Osteoblast (primary cell): ENCODE measurements around the gene INTS11. TPM values are rescaled to one million over a fixed set of nuclear protein-coding genes. Genes with fewer than 3 reads are reported as not detected.
A peak's percentile ranks its signal among the peaks of the same experiment; 100 is the strongest.

Experiments used
- DNase-seq: peaks from one replicate; pipeline ENCODE4 v3.0.0; 2011; ENCODE audit warnings: low spot score, mixed read lengths; ENCODE audit not compliant: insufficient read length; ENCODE audit errors: missing footprints
- H2AFZ ChIP-seq: 2 replicates; pipeline ENCODE4 v1.6.0; 2011; ENCODE audit warnings: mild to moderate bottlenecking, low read length
- H3K27ac ChIP-seq: 2 replicates; pipeline ENCODE4 v1.5.1; 2011; ENCODE audit warnings: mild to moderate bottlenecking, low read depth, low read length, moderate library complexity
- H3K27me3 ChIP-seq: 2 replicates; pipeline ENCODE4 v1.6.0; 2012; ENCODE audit warnings: mild to moderate bottlenecking, control low read depth, inconsistent platforms, low read length, moderate library complexity; ENCODE audit not compliant: insufficient read depth
- H3K36me3 ChIP-seq: 2 replicates; pipeline ENCODE4 v1.5.1; 2011; ENCODE audit warnings: mild to moderate bottlenecking, low read length, control low read depth, moderate library complexity; ENCODE audit not compliant: insufficient read depth
- H3K4me1 ChIP-seq: 2 replicates; pipeline ENCODE4 v1.5.1; 2011; ENCODE audit warnings: mild to moderate bottlenecking, low read length, control low read depth, moderate library complexity; ENCODE audit not compliant: insufficient read depth
- H3K4me2 ChIP-seq: 2 replicates; pipeline ENCODE4 v1.6.0; 2011; ENCODE audit warnings: mild to moderate bottlenecking, low read length; ENCODE audit not compliant: insufficient read depth
- H3K4me3 ChIP-seq: fragments of 200-600 bp; sonication (generic); 3 replicates; pipeline ENCODE4 v1.5.1; 2012; ENCODE audit warnings: mild to moderate bottlenecking, low read length, inconsistent platforms; ENCODE audit not compliant: insufficient read depth
- H3K79me2 ChIP-seq: 2 replicates; pipeline ENCODE4 v1.6.0; 2012; ENCODE audit warnings: mild to moderate bottlenecking, low read length, control low read depth, inconsistent platforms; ENCODE audit not compliant: insufficient read depth
- H3K9me3 ChIP-seq: 2 replicates; pipeline ENCODE4 v1.5.1; 2011; ENCODE audit warnings: low read depth, low read length, control low read depth
- H4K20me1 ChIP-seq: 2 replicates; pipeline ENCODE4 v1.6.0; 2012; ENCODE audit warnings: mild to moderate bottlenecking, low read length, control low read depth; ENCODE audit not compliant: insufficient read depth
- total RNA-seq: library from RNA; depleted of rRNA; stranded (reverse); fragments of >200 nt; gene quantifications from 2 replicates; pipeline ENCODE4 v1.2.3, GENCODE V29; 2012
- TF ChIP-seq, protein P1 (sequence below): IDR thresholded peaks from 2 replicates; pipeline ENCODE4 v1.5.1; 2011; ENCODE audit warnings: mild to moderate bottlenecking, low read depth, low read length, moderate library complexity; ENCODE audit errors: extremely low read depth

The INTS11 gene
- total RNA-seq, 1 donor = 59.7 TPM

GRCh38 chr1:1312450-1313314, 11.8 kb downstream of the INTS11 start:
- peaks cover 50% of the 10 kb centered on the region for H3K36me3 ChIP-seq
- no peak overlapping the region for H2AFZ ChIP-seq
- no peak overlapping the region for H3K27ac ChIP-seq
- no peaks in the 10 kb centered on the region for H3K27me3 ChIP-seq
- TF ChIP-seq, protein P1, sequence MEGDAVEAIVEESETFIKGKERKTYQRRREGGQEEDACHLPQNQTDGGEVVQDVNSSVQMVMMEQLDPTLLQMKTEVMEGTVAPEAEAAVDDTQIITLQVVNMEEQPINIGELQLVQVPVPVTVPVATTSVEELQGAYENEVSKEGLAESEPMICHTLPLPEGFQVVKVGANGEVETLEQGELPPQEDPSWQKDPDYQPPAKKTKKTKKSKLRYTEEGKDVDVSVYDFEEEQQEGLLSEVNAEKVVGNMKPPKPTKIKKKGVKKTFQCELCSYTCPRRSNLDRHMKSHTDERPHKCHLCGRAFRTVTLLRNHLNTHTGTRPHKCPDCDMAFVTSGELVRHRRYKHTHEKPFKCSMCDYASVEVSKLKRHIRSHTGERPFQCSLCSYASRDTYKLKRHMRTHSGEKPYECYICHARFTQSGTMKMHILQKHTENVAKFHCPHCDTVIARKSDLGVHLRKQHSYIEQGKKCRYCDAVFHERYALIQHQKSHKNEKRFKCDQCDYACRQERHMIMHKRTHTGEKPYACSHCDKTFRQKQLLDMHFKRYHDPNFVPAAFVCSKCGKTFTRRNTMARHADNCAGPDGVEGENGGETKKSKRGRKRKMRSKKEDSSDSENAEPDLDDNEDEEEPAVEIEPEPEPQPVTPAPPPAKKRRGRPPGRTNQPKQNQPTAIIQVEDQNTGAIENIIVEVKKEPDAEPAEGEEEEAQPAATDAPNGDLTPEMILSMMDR = no peak
- peaks cover 5% of the 10 kb centered on the region for H3K4me1 ChIP-seq
- DNase-seq = no peak
- peaks cover 28% of the 10 kb centered on the region for H4K20me1 ChIP-seq
- H3K4me3 ChIP-seq = no peak overlapping the region
- H3K9me3 ChIP-seq = no peaks in the 10 kb centered on the region
- peaks cover 46% of the 10 kb centered on the region for H3K79me2 ChIP-seq
- no peak overlapping the region for H3K4me2 ChIP-seq

DNA sequence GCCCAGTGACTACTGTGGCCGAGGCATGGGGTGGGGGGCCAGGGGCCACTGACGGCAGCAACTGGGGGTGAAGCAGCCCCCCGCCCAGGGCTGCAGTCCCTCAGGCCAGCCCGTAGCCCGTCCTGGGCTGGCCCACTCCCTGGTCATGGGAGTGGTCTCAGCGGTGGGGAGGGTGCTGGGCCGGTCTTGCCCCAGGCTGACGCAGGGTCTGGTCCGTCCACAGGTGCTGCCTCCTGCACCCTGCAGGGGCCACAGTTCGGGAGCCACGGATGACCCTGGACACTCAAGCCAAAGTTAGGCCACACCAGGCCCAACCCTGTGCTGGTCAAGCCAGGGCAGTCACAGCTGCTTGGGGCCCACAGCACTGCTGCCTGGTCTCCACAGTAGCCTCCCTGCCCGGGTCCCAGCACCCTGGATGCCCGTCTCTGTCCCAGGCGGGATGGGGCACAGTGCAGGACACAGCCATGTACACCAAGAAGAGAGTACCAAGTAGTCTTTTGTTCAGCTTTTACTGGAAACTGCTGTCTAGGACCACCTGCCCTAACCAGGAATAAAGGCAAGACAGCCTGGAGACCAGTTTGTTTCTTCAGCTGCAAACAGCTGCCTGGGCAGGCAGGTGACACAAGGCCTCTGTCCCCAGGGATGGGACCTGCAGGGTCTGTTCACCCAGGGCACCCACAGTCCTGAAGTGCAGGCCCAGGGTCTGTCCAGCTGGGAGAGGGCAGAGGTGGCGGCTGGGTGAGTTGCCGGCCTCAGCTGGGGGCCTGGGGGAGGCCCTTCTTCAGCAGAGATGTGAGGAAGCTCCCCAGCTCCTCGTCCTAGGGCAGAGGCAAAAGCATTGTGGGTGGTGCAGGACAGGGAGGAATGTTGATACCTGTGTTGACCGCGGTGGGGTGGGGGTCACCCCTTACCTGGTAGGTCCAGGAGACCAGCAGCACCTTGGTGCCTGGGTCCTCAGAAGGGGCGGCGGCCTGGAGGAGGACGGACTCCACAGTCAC, 13.1 kb downstream of the INTS11 start:
- TF ChIP-seq, protein P1 = no peak
- no peak overlapping the region for H3K4me2 ChIP-seq
- no peaks in the 10 kb centered on the region for H3K9me3 ChIP-seq
- H3K79me2 ChIP-seq = peaks cover 50% of the 10 kb centered on the region
- no peak for DNase-seq
- H3K27ac ChIP-seq = no peak overlapping the region
- no peaks in the 10 kb centered on the region for H3K27me3 ChIP-seq
- peaks cover 32% of the 10 kb centered on the region for H4K20me1 ChIP-seq
- peaks cover 13% of the 10 kb centered on the region for H3K4me1 ChIP-seq
- no peak overlapping the region for H3K4me3 ChIP-seq
- peaks cover 42% of the 10 kb centered on the region for H3K36me3 ChIP-seq
- no peak overlapping the region for H2AFZ ChIP-seq

DNA sequence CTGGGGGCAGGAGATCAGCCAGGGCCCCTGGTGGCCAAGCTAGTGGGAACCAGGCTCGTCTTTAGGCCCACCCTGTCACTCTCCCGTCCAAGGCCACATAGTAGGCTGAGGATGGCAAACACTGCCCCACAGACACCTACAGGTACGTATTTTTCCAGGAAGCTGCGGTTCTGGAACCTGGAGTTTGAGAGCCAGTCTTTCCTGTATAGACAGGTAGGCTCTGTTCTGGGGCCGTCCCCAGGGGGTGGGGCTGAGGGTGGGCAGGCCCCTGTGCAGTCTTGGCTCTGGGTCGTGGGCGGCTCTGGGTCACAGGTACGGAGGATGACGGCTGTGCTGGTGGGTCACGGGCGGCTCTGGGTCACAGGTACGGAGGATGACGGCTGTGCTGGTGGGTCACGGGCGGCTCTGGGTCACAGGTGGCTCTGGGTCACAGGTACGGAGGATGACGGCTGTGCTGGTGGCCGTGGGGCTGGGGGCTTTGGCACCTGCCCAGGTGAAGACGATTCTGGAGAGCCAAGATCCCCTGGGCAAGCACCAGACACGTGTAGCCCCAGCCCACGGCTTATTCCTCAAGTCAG, 13.9 kb downstream of the INTS11 start:
- H3K36me3 ChIP-seq = peaks cover 42% of the 10 kb centered on the region
- H3K4me1 ChIP-seq = peaks cover 21% of the 10 kb centered on the region
- H3K79me2 ChIP-seq = peaks cover 52% of the 10 kb centered on the region
- peaks cover 37% of the 10 kb centered on the region for H4K20me1 ChIP-seq
- no peak overlapping the region for H3K4me2 ChIP-seq
- no peaks in the 10 kb centered on the region for H3K9me3 ChIP-seq
- H3K27ac ChIP-seq = no peak overlapping the region
- no peak for DNase-seq
- TF ChIP-seq, protein P1 = no peak
- H3K4me3 ChIP-seq = no peak overlapping the region
- no peak overlapping the region for H2AFZ ChIP-seq
- no peaks in the 10 kb centered on the region for H3K27me3 ChIP-seq

- Histone ChIP-seq H3K27ac (no peak overlapping the region), H3K36me3 (peaks cover 42% of the 10 kb centered on the region), H4K20me1 (peaks cover 43% of the 10 kb centered on the region), H3K9me3 (no peaks in the 10 kb centered on the region), H3K4me1 (peaks cover 26% of the 10 kb centered on the region), H3K27me3 (no peaks in the 10 kb centered on the region), H3K4me3 (peak overlapping the region; percentile 86), H2AFZ (no peak overlapping the region), H3K79me2 (peaks cover 53% of the 10 kb centered on the region), H3K4me2 (no peak overlapping the region)
- TF ChIP-seq, protein P1 = no peak
- no peak for DNase-seq
Observed at GRCh38 chr1:1310109-1310385, 14.4 kb downstream of the INTS11 start.
